OCI-LY3 (cell line): ENCODE results near the gene MAGI1.

Experiments
- CTCF ChIP-seq: fragments of 200-600, 300-600 bp; sonication (generic); IDR thresholded peaks from 2 replicates; pipeline ENCODE4 v1.5.1; 2014; ENCODE audit warnings: antibody characterized with exemption, low read length, low read depth
- EZH2phosphoT487 ChIP-seq: fragments of 200-600 bp; shearing (Covaris generic); IDR thresholded peaks from 2 replicates; pipeline ENCODE4 v1.6.1; 2018; ENCODE audit warnings: antibody characterized with exemption, mixed run types, low read depth

- TF ChIP-seq CTCF (no peak), EZH2phosphoT487 (no peak)
These were observed 402.4 kb downstream of the MAGI1 start for GRCh38 chr3:65636326-65636725.
